K562 (cell line): ENCODE results near the gene LGALS3.

Experiments
- CEBPB ChIP-seq: fragments of 450-650 bp; IDR thresholded peaks from 2 replicates; pipeline ENCODE4 v1.6.1; 2016; ENCODE audit warnings: missing genetic modification characterization, missing compliant biosample characterization
- ETS1 ChIP-seq: conservative IDR thresholded peaks from 2 replicates; pipeline ENCODE4 v1.6.1; 2011; ENCODE audit warnings: low read depth, mild to moderate bottlenecking, low read length; ENCODE audit not compliant: control insufficient read depth
- PML ChIP-seq: IDR thresholded peaks from 2 replicates; pipeline ENCODE4 v1.6.1; 2012; ENCODE audit warnings: low read length, inconsistent platforms
- REST ChIP-seq, 2 experiments: fragments of 450-650 bp; formaldehyde crosslinking in 1 of 2; IDR thresholded peaks; 2 replicates each; pipeline versions ENCODE4 v1.4.0 to v1.6.1; 2014 to 2020; ENCODE audit warnings: mild to moderate bottlenecking in 2 of 2, borderline replicate concordance in 1 of 2, low read depth in 1 of 2
- ZFP36 ChIP-seq: fragments of 150-350 bp; IDR thresholded peaks from 2 replicates; pipeline ENCODE4 v1.6.1; 2018; ENCODE audit warnings: low read length, low read depth; ENCODE audit not compliant: partially characterized antibody

- TF ChIP-seq PML (no peak), REST (IDR thresholded peaks at IDR 0.05; ENCODE audit: borderline replicate concordance) (no peak), REST (CRISPR knock-in tag; IDR thresholded peaks at IDR 0.05; ENCODE audit: low read depth) (no peak), ZFP36 (no peak), ETS1 (no peak), CEBPB (tag) (no peak)
These were observed 516 bp upstream of the LGALS3 start for GRCh38 chr14:55128386-55129085.
